ENCODE results near the gene THAP9.

- TF ChIP-seq CTCF (conservative IDR thresholded peaks at IDR 0.05) (no peak), EZH2 (IDR thresholded peaks at IDR 0.05; ENCODE audit: low read depth) (no peak)
Observed at GRCh38 chr4:82892467-82892802, 8.1 kb upstream of the THAP9 start.
